SH-SY5Y (cell line): ENCODE measurements around the gene BCO2.

ENCODE experiments used
- GATA2 ChIP-seq: IDR thresholded peaks from 2 replicates; pipeline ENCODE4 v1.6.1; 2011; ENCODE audit warnings: mild to moderate bottlenecking, low read depth, low read length
- GATA3 ChIP-seq: IDR thresholded peaks from 2 replicates; pipeline ENCODE4 v1.6.1; 2011; ENCODE audit warnings: low read depth, mild to moderate bottlenecking, low read length, moderate library complexity

DNA sequence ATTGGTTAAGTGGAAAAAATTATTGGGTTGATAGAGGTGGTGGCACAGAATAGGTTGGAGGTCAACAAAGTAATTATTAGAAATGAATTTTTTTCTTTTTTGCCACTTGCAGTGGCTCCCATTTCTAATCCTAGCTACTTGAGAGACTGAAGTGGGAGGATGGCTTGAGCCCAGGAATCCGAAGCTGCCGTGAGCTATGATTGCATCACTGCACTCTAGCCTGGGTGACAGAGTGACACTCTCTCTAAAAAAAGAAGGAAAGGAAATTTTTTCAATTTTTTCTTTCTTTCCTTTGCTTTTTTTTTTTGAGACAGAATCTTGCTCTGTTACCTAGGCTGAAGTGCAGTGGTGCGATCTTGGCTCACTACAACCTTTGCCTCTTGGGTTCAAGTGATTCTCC is 2.2 kb upstream of the BCO2 start:
- no peak for TF ChIP-seq GATA2
- no peak for TF ChIP-seq GATA3
